Sigmoid colon (tissue), 3 donors: Measurements from ENCODE around the gene RALY.

ENCODE experiments used
- POLR2A ChIP-seq, 2 donors: fragments of 450-650 bp; IDR thresholded peaks; one replicate each; pipeline ENCODE4 v1.6.1; 2016; ENCODE audit warnings: antibody characterized with exemption in 2 of 2, mild to moderate bottlenecking in 2 of 2, moderate library complexity in 2 of 2
- TF ChIP-seq, protein P1 (sequence below), 4 experiments: fragments of 450-650 bp in 3 of 4; fragments of 200-600 bp in 1 of 4; IDR thresholded peaks; one replicate each; pipeline ENCODE4 v1.5.1; 2016 to 2019; ENCODE audit warnings: antibody characterized with exemption in 4 of 4, mild to moderate bottlenecking in 3 of 4, moderate library complexity in 2 of 4

DNA sequence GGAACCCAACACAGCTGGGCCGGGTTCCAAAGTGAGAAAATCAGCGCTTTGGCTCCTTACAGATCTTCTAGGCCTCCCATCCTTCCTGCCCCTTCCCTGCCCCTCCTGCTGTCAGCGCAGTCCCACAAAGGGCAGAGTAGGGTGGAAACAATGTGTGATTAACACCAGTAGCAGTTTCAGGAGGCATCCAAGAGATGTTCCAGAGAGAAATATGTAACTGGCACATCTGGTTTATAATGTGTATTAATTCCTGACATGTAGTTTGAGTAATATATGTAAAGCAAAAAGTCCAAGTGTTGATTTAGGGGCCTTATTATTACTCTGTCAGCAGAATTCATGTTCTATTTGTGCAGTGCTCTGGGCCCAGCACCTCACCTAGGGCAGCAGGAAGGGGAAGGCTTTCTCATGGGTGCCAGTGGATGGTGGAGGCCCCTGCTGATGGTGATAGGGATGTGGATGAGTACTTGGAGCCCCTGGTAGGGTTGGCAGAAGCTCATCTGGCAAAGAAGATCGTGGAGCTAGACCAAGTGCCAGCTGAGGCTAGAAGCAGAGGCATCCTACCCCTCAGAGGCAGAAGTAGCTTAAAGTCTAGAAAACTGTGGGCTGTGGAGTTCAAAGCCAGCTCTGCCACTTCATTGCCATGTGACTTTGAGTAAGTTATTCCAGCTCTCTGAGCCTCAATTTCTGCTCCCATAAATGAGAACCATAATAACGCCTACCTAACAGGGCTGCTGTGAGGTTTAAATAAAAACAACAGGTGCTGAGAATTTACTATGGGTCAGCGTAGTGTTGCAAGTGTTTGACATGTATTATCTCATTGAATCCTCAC is 22.4 kb upstream of the RALY start:
- TF ChIP-seq, protein P1, sequence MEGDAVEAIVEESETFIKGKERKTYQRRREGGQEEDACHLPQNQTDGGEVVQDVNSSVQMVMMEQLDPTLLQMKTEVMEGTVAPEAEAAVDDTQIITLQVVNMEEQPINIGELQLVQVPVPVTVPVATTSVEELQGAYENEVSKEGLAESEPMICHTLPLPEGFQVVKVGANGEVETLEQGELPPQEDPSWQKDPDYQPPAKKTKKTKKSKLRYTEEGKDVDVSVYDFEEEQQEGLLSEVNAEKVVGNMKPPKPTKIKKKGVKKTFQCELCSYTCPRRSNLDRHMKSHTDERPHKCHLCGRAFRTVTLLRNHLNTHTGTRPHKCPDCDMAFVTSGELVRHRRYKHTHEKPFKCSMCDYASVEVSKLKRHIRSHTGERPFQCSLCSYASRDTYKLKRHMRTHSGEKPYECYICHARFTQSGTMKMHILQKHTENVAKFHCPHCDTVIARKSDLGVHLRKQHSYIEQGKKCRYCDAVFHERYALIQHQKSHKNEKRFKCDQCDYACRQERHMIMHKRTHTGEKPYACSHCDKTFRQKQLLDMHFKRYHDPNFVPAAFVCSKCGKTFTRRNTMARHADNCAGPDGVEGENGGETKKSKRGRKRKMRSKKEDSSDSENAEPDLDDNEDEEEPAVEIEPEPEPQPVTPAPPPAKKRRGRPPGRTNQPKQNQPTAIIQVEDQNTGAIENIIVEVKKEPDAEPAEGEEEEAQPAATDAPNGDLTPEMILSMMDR (IDR thresholded peaks at IDR 0.05) = no peak
- no peak for TF ChIP-seq POLR2A (IDR thresholded peaks at IDR 0.05)
